HepG2 (cell line): ENCODE measurements around the gene ZNF491. TPM values are rescaled to one million over a fixed set of nuclear protein-coding genes. Genes with fewer than 3 reads are reported as not detected.

Experiments used
- ATM ChIP-seq: fragments of 450-650 bp; IDR thresholded peaks from 2 replicates; pipeline ENCODE4 v1.7.1; 2017; ENCODE audit warnings: mild to moderate bottlenecking, borderline replicate concordance
- BHLHE40 ChIP-seq: IDR thresholded peaks from 2 replicates; pipeline ENCODE4 v1.6.1; 2011; ENCODE audit warnings: low read length, improper control_type of control experiment
- ELF3 ChIP-seq: IDR thresholded peaks from 2 replicates; pipeline ENCODE4 v1.6.1; 2016; ENCODE audit warnings: missing genetic modification reagents, missing compliant biosample characterization
- FOXK1 ChIP-seq: sonication (generic); formaldehyde crosslinking; IDR thresholded peaks from 2 replicates; pipeline ENCODE4 v1.4.0; 2020; ENCODE audit warnings: low read depth, missing genetic modification reagents, borderline replicate concordance
- GABPB1 ChIP-seq: IDR thresholded peaks from 2 replicates; pipeline ENCODE4 v1.6.1; 2016; ENCODE audit warnings: mild to moderate bottlenecking, missing genetic modification reagents, moderate library complexity, missing compliant biosample characterization
- HOXA3 ChIP-seq: sonication (generic); formaldehyde crosslinking; IDR thresholded peaks from 2 replicates; pipeline ENCODE4 v1.5.0; 2020; ENCODE audit warnings: missing genetic modification reagents
- KLF16 ChIP-seq, 2 experiments: sonication (generic) in 1 of 2; formaldehyde crosslinking in 1 of 2; IDR thresholded peaks; 2 replicates each; pipeline versions ENCODE4 v1.6.1 to v1.8.0; 2016 to 2023; ENCODE audit warnings: missing genetic modification reagents in 2 of 2, missing compliant biosample characterization in 1 of 2
- NBN ChIP-seq: fragments of 450-650 bp; conservative IDR thresholded peaks from 2 replicates; pipeline ENCODE4 v1.6.1; 2017
- NONO ChIP-seq, 2 experiments: fragments of 450-650 bp in 1 of 2; sonication (generic) in 1 of 2; formaldehyde crosslinking in 1 of 2; IDR thresholded peaks in 1 of 2; conservative IDR thresholded peaks in 1 of 2; 2 replicates each; pipeline versions ENCODE4 v1.6.1 to v1.8.0; 2017 to 2022; ENCODE audit warnings: mild to moderate bottlenecking in 1 of 2, missing genetic modification reagents in 1 of 2, moderate library complexity in 1 of 2
- TAF1 ChIP-seq: sonication (generic); formaldehyde crosslinking; IDR thresholded peaks from 2 replicates; pipeline ENCODE4 v1.4.0; 2020; ENCODE audit warnings: missing genetic modification reagents
- ZBTB21 ChIP-seq: sonication (generic); formaldehyde crosslinking; IDR thresholded peaks from 2 replicates; pipeline ENCODE4 v1.4.0; 2020; ENCODE audit warnings: missing genetic modification reagents
- ZNF121 ChIP-seq: sonication (generic); formaldehyde crosslinking; IDR thresholded peaks from 2 replicates; pipeline ENCODE4 v1.5.0; 2020; ENCODE audit warnings: mild to moderate bottlenecking, missing genetic modification reagents
- ZNF572 ChIP-seq: sonication (generic); formaldehyde crosslinking; IDR thresholded peaks from 2 replicates; pipeline ENCODE4 v1.5.1; 2020; ENCODE audit warnings: mild to moderate bottlenecking, missing genetic modification reagents
- ZSCAN31 ChIP-seq: sonication (generic); formaldehyde crosslinking; IDR thresholded peaks from 2 replicates; pipeline ENCODE4 v1.5.0; 2020; ENCODE audit warnings: low read depth, mild to moderate bottlenecking, missing genetic modification reagents
- ZSCAN9 ChIP-seq: IDR thresholded peaks from 2 replicates; pipeline ENCODE4 v1.6.1; 2016; ENCODE audit warnings: borderline replicate concordance
- polyA plus RNA-seq, 8 experiments: library from polyadenylated mRNA; depleted of rRNA in 3 of 8; stranded (reverse) in 7 of 8; unstranded in 1 of 8; fragments of >200 nt; fragmentation: Illumina TruSeq in 4 of 8; extraction: Trizol in 4 of 8; gene quantifications; 2 replicates each; pipeline versions ENCODE4 v1.2.1 to v1.2.3, GENCODE V29; 2011 to 2016; ENCODE audit warnings: low read depth in 4 of 8, missing spikeins in 1 of 8, mixed read lengths in 1 of 8; ENCODE audit not compliant: insufficient read depth in 1 of 8
- total RNA-seq, 5 experiments: library from RNA; depleted of rRNA; stranded (reverse); fragments of >200 nt; fragmentation: Illumina TruSeq; extraction: Trizol; gene quantifications; 2 replicates each; pipeline ENCODE4 v1.2.3, GENCODE V29; 2016; ENCODE audit warnings: low read depth in 1 of 5
- TF ChIP-seq, protein P1 (sequence below), 2 experiments: sonication (generic) in 1 of 2; formaldehyde crosslinking in 1 of 2; IDR thresholded peaks; 2 replicates each; pipeline versions ENCODE4 v1.4.0 to v1.6.1; 2018 to 2020; ENCODE audit warnings: missing genetic modification reagents in 2 of 2, borderline replicate concordance in 1 of 2, low read depth in 1 of 2, mild to moderate bottlenecking in 1 of 2, missing biosample characterization in 1 of 2
- TF ChIP-seq, protein P2 (sequence below): sonication (generic); formaldehyde crosslinking; IDR thresholded peaks from 2 replicates; pipeline ENCODE4 v1.5.0; 2020; ENCODE audit warnings: mild to moderate bottlenecking, missing genetic modification reagents, moderate library complexity
- TF ChIP-seq, protein P3 (sequence below): sonication (generic); formaldehyde crosslinking; IDR thresholded peaks from 2 replicates; pipeline ENCODE4 v1.5.1; 2020; ENCODE audit warnings: mild to moderate bottlenecking, moderate library complexity, missing genetic modification reagents
- TF ChIP-seq, protein P4 (sequence below): sonication (generic); formaldehyde crosslinking; IDR thresholded peaks from 2 replicates; pipeline ENCODE4 v1.8.0; 2022; ENCODE audit warnings: mild to moderate bottlenecking, missing genetic modification reagents
- TF ChIP-seq, protein P5 (sequence below): sonication (generic); formaldehyde crosslinking; IDR thresholded peaks from 2 replicates; pipeline ENCODE4 v1.4.0; 2020; ENCODE audit warnings: missing genetic modification reagents

Gene ZNF491
- total and polyA plus RNA-seq, 2 of the 13 experiments (the other 11 are each of a cell fraction or from before 2014, with no cell fraction given) = 0.57 to 2.2 TPM

DNA sequence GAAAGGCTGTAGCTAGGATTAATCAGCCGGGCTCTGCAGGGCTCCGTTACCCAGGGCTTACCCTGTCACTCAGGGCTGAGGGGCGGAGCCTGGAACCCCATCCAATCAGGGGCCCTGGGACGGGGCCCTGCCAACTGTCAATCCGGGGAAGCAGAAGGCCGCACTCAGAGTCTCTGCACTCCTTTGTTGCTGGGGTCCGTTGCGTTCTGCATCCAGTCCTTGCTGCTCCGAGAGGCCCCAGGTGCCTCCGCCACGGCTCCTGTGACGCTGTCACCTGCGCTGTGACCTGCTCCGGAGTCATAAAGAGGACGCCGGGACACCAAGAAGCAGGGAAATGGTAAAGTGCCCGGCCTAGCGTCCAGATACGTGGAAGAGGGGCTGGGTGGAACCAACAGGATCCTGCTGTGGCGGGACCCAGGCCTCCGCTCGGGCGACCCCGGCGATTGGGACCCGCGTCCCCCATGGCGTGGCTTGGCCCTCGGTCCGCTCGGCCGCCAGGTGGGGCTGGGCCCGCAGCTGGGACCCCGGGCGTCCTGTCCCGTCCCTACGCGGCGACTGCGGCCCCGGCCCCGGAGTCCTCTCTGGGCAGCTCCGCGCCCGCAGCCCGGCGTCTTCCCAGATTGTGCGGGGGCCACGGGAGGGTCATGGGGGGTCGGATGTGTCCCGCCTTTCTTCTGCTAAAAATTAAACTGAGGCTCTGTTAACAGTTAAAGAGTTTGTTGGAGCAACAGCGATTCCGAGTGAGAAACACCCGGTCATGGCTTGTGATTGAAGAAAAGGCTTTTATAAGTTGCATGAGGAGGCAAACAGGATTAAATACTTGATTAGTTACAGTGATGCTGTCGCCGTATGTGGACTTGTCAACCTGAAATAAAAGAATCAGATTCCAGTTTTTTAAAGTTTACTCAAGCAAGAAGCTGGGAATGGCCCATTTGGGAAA is at the start of gene ZNF491 (continued):
- TF ChIP-seq, protein P1, sequence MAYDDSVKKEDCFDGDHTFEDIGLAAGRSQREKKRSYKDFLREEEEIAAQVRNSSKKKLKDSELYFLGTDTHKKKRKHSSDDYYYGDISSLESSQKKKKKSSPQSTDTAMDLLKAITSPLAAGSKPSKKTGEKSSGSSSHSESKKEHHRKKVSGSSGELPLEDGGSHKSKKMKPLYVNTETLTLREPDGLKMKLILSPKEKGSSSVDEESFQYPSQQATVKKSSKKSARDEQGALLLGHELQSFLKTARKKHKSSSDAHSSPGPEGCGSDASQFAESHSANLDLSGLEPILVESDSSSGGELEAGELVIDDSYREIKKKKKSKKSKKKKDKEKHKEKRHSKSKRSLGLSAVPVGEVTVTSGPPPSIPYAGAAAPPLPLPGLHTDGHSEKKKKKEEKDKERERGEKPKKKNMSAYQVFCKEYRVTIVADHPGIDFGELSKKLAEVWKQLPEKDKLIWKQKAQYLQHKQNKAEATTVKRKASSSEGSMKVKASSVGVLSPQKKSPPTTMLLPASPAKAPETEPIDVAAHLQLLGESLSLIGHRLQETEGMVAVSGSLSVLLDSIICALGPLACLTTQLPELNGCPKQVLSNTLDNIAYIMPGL (CRISPR knock-in tag; IDR thresholded peaks at IDR 0.05; ENCODE audit: borderline replicate concordance in 1 of 2, low read depth in 1 of 2) = peak; percentile 89 to 92
- TF ChIP-seq NBN (no peak), ZNF121 (CRISPR knock-in tag) (peak; percentile 60; the same call in 1 of the 2 replicates), ZSCAN31 (no peak; the same call in 1 of the 2 replicates), KLF16 (CRISPR knock-in tag; IDR thresholded peaks at IDR 0.05) (peak in 1 of 2 experiments; percentile 19; a peak in 1 of 4 replicates), FOXK1 (CRISPR knock-in tag) (no peak), ATM (no peak), TAF1 (CRISPR knock-in tag) (peak; percentile 88), ZBTB21 (CRISPR knock-in tag) (peak; percentile 63; the same call in 1 of the 2 replicates), NONO (IDR thresholded peaks at IDR 0.05) (no peak), NONO (CRISPR knock-in tag; conservative IDR thresholded peaks at IDR 0.05) (0 out of 2 replicates have a peak, but pooled peaks have one; percentile 48), ZSCAN9 (CRISPR knock-in tag) (peak; percentile 68; the same call in 1 of the 2 replicates), HOXA3 (CRISPR knock-in tag) (peak; percentile 80), ELF3 (CRISPR knock-in tag) (0 out of 2 replicates have a peak, but pooled peaks have one; percentile 10), ZNF572 (CRISPR knock-in tag) (no peak), GABPB1 (CRISPR knock-in tag) (peak; percentile 57), BHLHE40 (no peak)
- TF ChIP-seq, protein P2, sequence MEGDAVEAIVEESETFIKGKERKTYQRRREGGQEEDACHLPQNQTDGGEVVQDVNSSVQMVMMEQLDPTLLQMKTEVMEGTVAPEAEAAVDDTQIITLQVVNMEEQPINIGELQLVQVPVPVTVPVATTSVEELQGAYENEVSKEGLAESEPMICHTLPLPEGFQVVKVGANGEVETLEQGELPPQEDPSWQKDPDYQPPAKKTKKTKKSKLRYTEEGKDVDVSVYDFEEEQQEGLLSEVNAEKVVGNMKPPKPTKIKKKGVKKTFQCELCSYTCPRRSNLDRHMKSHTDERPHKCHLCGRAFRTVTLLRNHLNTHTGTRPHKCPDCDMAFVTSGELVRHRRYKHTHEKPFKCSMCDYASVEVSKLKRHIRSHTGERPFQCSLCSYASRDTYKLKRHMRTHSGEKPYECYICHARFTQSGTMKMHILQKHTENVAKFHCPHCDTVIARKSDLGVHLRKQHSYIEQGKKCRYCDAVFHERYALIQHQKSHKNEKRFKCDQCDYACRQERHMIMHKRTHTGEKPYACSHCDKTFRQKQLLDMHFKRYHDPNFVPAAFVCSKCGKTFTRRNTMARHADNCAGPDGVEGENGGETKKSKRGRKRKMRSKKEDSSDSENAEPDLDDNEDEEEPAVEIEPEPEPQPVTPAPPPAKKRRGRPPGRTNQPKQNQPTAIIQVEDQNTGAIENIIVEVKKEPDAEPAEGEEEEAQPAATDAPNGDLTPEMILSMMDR (CRISPR knock-in tag) = peak; percentile 69
- TF ChIP-seq, protein P3, sequence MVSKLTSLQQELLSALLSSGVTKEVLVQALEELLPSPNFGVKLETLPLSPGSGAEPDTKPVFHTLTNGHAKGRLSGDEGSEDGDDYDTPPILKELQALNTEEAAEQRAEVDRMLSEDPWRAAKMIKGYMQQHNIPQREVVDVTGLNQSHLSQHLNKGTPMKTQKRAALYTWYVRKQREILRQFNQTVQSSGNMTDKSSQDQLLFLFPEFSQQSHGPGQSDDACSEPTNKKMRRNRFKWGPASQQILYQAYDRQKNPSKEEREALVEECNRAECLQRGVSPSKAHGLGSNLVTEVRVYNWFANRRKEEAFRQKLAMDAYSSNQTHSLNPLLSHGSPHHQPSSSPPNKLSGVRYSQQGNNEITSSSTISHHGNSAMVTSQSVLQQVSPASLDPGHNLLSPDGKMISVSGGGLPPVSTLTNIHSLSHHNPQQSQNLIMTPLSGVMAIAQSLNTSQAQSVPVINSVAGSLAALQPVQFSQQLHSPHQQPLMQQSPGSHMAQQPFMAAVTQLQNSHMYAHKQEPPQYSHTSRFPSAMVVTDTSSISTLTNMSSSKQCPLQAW (CRISPR knock-in tag) = no peak
- TF ChIP-seq, protein P4, sequence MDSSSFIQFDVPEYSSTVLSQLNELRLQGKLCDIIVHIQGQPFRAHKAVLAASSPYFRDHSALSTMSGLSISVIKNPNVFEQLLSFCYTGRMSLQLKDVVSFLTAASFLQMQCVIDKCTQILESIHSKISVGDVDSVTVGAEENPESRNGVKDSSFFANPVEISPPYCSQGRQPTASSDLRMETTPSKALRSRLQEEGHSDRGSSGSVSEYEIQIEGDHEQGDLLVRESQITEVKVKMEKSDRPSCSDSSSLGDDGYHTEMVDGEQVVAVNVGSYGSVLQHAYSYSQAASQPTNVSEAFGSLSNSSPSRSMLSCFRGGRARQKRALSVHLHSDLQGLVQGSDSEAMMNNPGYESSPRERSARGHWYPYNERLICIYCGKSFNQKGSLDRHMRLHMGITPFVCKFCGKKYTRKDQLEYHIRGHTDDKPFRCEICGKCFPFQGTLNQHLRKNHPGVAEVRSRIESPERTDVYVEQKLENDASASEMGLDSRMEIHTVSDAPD = no peak
- TF ChIP-seq, protein P5, sequence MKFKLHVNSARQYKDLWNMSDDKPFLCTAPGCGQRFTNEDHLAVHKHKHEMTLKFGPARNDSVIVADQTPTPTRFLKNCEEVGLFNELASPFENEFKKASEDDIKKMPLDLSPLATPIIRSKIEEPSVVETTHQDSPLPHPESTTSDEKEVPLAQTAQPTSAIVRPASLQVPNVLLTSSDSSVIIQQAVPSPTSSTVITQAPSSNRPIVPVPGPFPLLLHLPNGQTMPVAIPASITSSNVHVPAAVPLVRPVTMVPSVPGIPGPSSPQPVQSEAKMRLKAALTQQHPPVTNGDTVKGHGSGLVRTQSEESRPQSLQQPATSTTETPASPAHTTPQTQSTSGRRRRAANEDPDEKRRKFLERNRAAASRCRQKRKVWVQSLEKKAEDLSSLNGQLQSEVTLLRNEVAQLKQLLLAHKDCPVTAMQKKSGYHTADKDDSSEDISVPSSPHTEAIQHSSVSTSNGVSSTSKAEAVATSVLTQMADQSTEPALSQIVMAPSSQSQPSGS = no peak
